OCI-LY7 (cell line): ENCODE data around the gene IRF3. TPM values are rescaled to one million over a fixed set of nuclear protein-coding genes. Genes with fewer than 3 reads are reported as not detected.

Experiments used
- BruUV-seq: library from RNA; stranded (reverse); fragments of 400-500 nt; replicated peaks from 2 replicates; lab custom pipeline; 2021; lab: Mats Ljungman, UMichigan
- CTCF ChIA-PET: fragments of 300-600 bp; sonication (Branson Sonifier 250); formaldehyde crosslinking; loops from one replicate; lab custom pipeline; 2022; ENCODE audit warnings: antibody characterized with exemption; ENCODE audit not compliant: unreplicated experiment; lab: Charles Lee
- POLR2A ChIA-PET: fragments of 300-600 bp; sonication (Branson Sonifier 250); formaldehyde crosslinking; loops from one replicate; lab custom pipeline; 2022; ENCODE audit warnings: antibody characterized with exemption; lab: Charles Lee
- DNase-seq: peaks from one replicate; pipeline ENCODE4 v3.0.0-alpha.2; 2015; ENCODE audit warnings: low spot score
- H2AFZ ChIP-seq: fragments of 200-600 bp; sonication (generic), shearing (Covaris generic); 2 replicates; pipeline ENCODE4 v1.6.1; 2014; ENCODE audit warnings: mild to moderate bottlenecking, antibody characterized with exemption, low read length, moderate library complexity
- H3K27ac ChIP-seq: fragments of 200-600 bp; sonication (generic); 2 replicates; pipeline ENCODE4 v1.5.1; 2014; ENCODE audit warnings: mixed run types, low read depth, mild to moderate bottlenecking, moderate library complexity, low read length, inconsistent platforms; ENCODE audit not compliant: poor library complexity, severe bottlenecking
- H3K36me3 ChIP-seq: fragments of 200-600 bp; sonication (generic); 2 replicates; pipeline ENCODE4 v1.6.1; 2014; ENCODE audit warnings: mild to moderate bottlenecking, antibody characterized with exemption, low read length, moderate library complexity, mixed read lengths; ENCODE audit not compliant: insufficient read depth
- H3K4me1 ChIP-seq: fragments of 200-600 bp; sonication (generic); 2 replicates; pipeline ENCODE4 v1.5.1; 2014; ENCODE audit warnings: mild to moderate bottlenecking, low read length; ENCODE audit not compliant: insufficient read depth, poor library complexity, severe bottlenecking
- H3K4me2 ChIP-seq: fragments of 200-600 bp; sonication (generic); 2 replicates; pipeline ENCODE4 v1.6.1; 2014; ENCODE audit warnings: mild to moderate bottlenecking, low read length
- H3K4me3 ChIP-seq: fragments of 200-600 bp; sonication (generic); 2 replicates; pipeline ENCODE4 v1.5.1; 2014; ENCODE audit warnings: mild to moderate bottlenecking, low read depth, low read length; ENCODE audit not compliant: poor library complexity, severe bottlenecking
- H3K79me2 ChIP-seq: fragments of 200-600 bp; sonication (generic); 2 replicates; pipeline ENCODE4 v1.6.1; 2016; ENCODE audit warnings: low read depth, mild to moderate bottlenecking, low read length, moderate library complexity, mixed read lengths; ENCODE audit not compliant: insufficient read depth
- H3K9me2 ChIP-seq: fragments of 200-600 bp; sonication (generic); 2 replicates; pipeline ENCODE4 v1.6.1; 2016; ENCODE audit warnings: mild to moderate bottlenecking, low read length, mixed read lengths; ENCODE audit not compliant: insufficient read depth
- H3K9me3 ChIP-seq: fragments of 200-600 bp; sonication (generic); 2 replicates; pipeline ENCODE4 v1.6.1; 2014; ENCODE audit warnings: mild to moderate bottlenecking, mixed run types, low read length, mixed read lengths
- H4K20me1 ChIP-seq: fragments of 200-600 bp; sonication (generic); 2 replicates; pipeline ENCODE4 v1.6.1; 2014; ENCODE audit warnings: mild to moderate bottlenecking, antibody characterized with exemption, low read length, moderate library complexity, mixed read lengths; ENCODE audit not compliant: insufficient read depth
- CTCF ChIP-seq: fragments of 200-600 bp; sonication (generic); conservative IDR thresholded peaks from 2 replicates; pipeline ENCODE4 v1.5.1; 2014; ENCODE audit warnings: mild to moderate bottlenecking, antibody characterized with exemption, low read length, moderate library complexity, mixed read lengths
- EZH2phosphoT487 ChIP-seq: fragments of 200-600 bp; sonication (generic); IDR thresholded peaks from 2 replicates; pipeline ENCODE4 v1.6.1; 2018; ENCODE audit warnings: low read depth, borderline replicate concordance, mild to moderate bottlenecking, mixed run types, antibody characterized with exemption, low read length, moderate library complexity, mixed read lengths
- intact Hi-C: fragments of 100-400 bp; cut with micrococcal nuclease; formaldehyde crosslinking; loops from one replicate; pipeline ENCODE4 v1.10.0; 2022; ENCODE audit not compliant: unreplicated experiment
- total RNA-seq, 2 experiments: library from RNA; depleted of rRNA in 1 of 2; stranded (reverse); fragments of >200 nt in 1 of 2; shearing (Covaris generic) in 1 of 2; gene quantifications; 2 replicates each; pipeline ENCODE4 v1.2.3, GENCODE V29; 2014 to 2022

Gene IRF3
- total RNA-seq, 2 experiments from 2014 or later: 96.6 to 116 TPM

GRCh38 chr19:49690656-49691242 lies 25.1 kb upstream of the IRF3 start, which contains the start of gene CPT1C:
Gene CPT1C, plus strand, starts transcription at chr19:49691116. Its CDS starts 1,137 bp downstream, at chr19:49692253.
- no peak within 1 kb of the TSS for H3K4me3 ChIP-seq
- no peak within 1 kb of the TSS for H3K4me2 ChIP-seq
- no peak within 1 kb of the TSS for H3K27ac ChIP-seq
- no peaks in the 10 kb centered on the region for H3K9me2 ChIP-seq
- no peaks in the 10 kb centered on the region for H3K9me3 ChIP-seq
- POLR2A ChIA-PET: interaction anchor here (0.7 kb wide), 1 partner anchor 51 kb away, joined by 3 read pairs; the partner anchor contains the start of gene RRAS
- intact Hi-C loops: no loop called here
- no peaks in the 10 kb centered on the region for H4K20me1 ChIP-seq
- no peak for DNase-seq
- TF ChIP-seq EZH2phosphoT487: no peak
- TF ChIP-seq CTCF: no peak
- BruUV-seq: no TSS peak
- peaks cover 52% of the 10 kb centered on the region for H3K36me3 ChIP-seq
- H2AFZ ChIP-seq: peak within 1 kb of the TSS; percentile 37; the same call in 1 of the 2 replicates
- H3K4me1 ChIP-seq: peaks cover 5% of the 10 kb centered on the region
- H3K79me2 ChIP-seq: no peaks in the 10 kb centered on the region
- CTCF ChIA-PET: no interaction called here

- ChIA-PET POLR2A (interaction anchor here (0.7 kb wide), 1 partner anchor 50 kb away, joined by 3 read pairs; the partner anchor contains the start of gene RRAS), CTCF (no interaction called here)
- H3K4me2 ChIP-seq: no peak overlapping the region
- H3K4me1 ChIP-seq: peaks cover 5% of the 10 kb centered on the region
- H3K79me2 ChIP-seq: no peaks in the 10 kb centered on the region
- no peak for DNase-seq
- no TSS peak for BruUV-seq
- H2AFZ ChIP-seq: no peak overlapping the region
- H4K20me1 ChIP-seq: no peaks in the 10 kb centered on the region
- H3K4me3 ChIP-seq: no peak overlapping the region
- no peak overlapping the region for H3K27ac ChIP-seq
- H3K36me3 ChIP-seq: peaks cover 58% of the 10 kb centered on the region
- intact Hi-C loops: no loop called here
- no peaks in the 10 kb centered on the region for H3K9me3 ChIP-seq
- TF ChIP-seq EZH2phosphoT487: no peak
- no peak for TF ChIP-seq CTCF
- no peaks in the 10 kb centered on the region for H3K9me2 ChIP-seq
Measured at GRCh38 chr19:49690079-49690655, 24.5 kb upstream of the IRF3 start.
